ENCODE data around the gene AMDHD2.

AMDHD2 gene

GRCh38 chr16:2481676-2482075 lies 38.5 kb upstream of the AMDHD2 start:
- H3K36me3 Mint-ChIP-seq (ENCODE audit: low read depth) = no peaks in the 10 kb centered on the region
- peaks cover 60% of the 10 kb centered on the region for H3K4me1 Mint-ChIP-seq
- peak overlapping the region in 2 of 3 experiments; percentile 46 to 91 for H3K27ac Mint-ChIP-seq
- no peak for TF ChIP-seq CTCF (IDR thresholded peaks at IDR 0.05; ENCODE audit: unreplicated experiment in 3 of 3)
- H3K9me3 Mint-ChIP-seq = no peaks in the 10 kb centered on the region
- H3K27me3 Mint-ChIP-seq (ENCODE audit: low read depth) = peaks cover 3% of the 10 kb centered on the region
- H3K4me3 Mint-ChIP-seq = peak overlapping the region in 1 of 3 experiments; percentile 37

GRCh38 chr16:2482249-2482648 lies 37.9 kb upstream of the AMDHD2 start:
- H3K27ac Mint-ChIP-seq = peak overlapping the region; percentile 30 to 91 (median 76)
- H3K36me3 Mint-ChIP-seq (ENCODE audit: low read depth) = no peaks in the 10 kb centered on the region
- H3K27me3 Mint-ChIP-seq (ENCODE audit: low read depth) = no peaks in the 10 kb centered on the region
- no peak for TF ChIP-seq CTCF (IDR thresholded peaks at IDR 0.05; ENCODE audit: unreplicated experiment in 3 of 3)
- H3K9me3 Mint-ChIP-seq = no peaks in the 10 kb centered on the region
- H3K4me3 Mint-ChIP-seq = peak overlapping the region in 2 of 3 experiments; percentile 35 to 37
- peaks cover 61% of the 10 kb centered on the region for H3K4me1 Mint-ChIP-seq

- TF ChIP-seq CTCF (IDR thresholded peaks at IDR 0.05; ENCODE audit: unreplicated experiment in 3 of 3) = no peak
- no peaks in the 10 kb centered on the region for H3K36me3 Mint-ChIP-seq (ENCODE audit: low read depth)
- H3K27ac Mint-ChIP-seq = peak overlapping the region; percentile 44 to 91 (median 76)
- no peaks in the 10 kb centered on the region for H3K9me3 Mint-ChIP-seq
- peaks cover 63% of the 10 kb centered on the region for H3K4me1 Mint-ChIP-seq
- H3K27me3 Mint-ChIP-seq (ENCODE audit: low read depth) = no peaks in the 10 kb centered on the region
- H3K4me3 Mint-ChIP-seq = peak overlapping the region; percentile 18 to 47 (median 36)
Measured at GRCh38 chr16:2482708-2483534, 37.2 kb upstream of the AMDHD2 start.

- TF ChIP-seq CTCF (IDR thresholded peaks at IDR 0.05; ENCODE audit: unreplicated experiment in 3 of 3) = no peak
- Mint-ChIP-seq H3K9me3 (no peaks in the 10 kb centered on the region), H3K27ac (peak overlapping the region; percentile 71 to 91 (median 85)), H3K27me3 (ENCODE audit: low read depth) (no peaks in the 10 kb centered on the region), H3K4me1 (peaks cover 62% of the 10 kb centered on the region), H3K4me3 (peak overlapping the region in 1 of 3 experiments; percentile 47), H3K36me3 (ENCODE audit: low read depth) (no peaks in the 10 kb centered on the region)
Measured at GRCh38 chr16:2483939-2484897, 36.0 kb upstream of the AMDHD2 start.

GRCh38 chr16:2484898-2485508 lies 35.2 kb upstream of the AMDHD2 start:
- Mint-ChIP-seq H3K36me3 (ENCODE audit: low read depth) (no peaks in the 10 kb centered on the region), H3K27me3 (ENCODE audit: low read depth) (no peaks in the 10 kb centered on the region), H3K4me1 (peaks cover 62% of the 10 kb centered on the region), H3K9me3 (no peaks in the 10 kb centered on the region), H3K4me3 (no peak overlapping the region), H3K27ac (peak overlapping the region; percentile 57 to 91 (median 71))
- no peak for TF ChIP-seq CTCF (IDR thresholded peaks at IDR 0.05; ENCODE audit: unreplicated experiment in 3 of 3)
